Measurements from ENCODE around the gene HDDC2.

The HDDC2 gene

DNA sequence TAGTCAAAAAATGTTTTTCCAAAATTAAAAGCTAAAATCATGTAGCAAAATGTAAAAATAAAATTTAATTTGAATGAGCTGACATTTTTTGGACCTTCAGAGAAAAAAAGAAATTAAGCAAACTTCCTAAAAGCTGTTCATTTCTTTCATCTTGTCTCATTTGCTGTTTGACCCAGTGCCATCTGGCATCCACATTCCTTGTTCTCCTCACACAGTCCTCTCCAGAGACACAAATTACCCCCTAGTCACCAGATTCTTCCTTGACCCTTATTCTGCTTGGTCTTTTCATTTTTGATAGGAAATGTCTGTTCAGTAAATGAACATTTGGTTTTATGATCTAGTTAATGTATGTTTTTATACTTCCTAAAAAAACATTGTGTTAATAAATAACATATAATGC, 55.2 kb downstream of the HDDC2 start:
- Histone ChIP-seq H3K4me1 (ENCODE audit: control insufficient read depth in 1 of 2, insufficient read depth in 1 of 2, low read depth in 1 of 2, low read length in 1 of 2) (no peaks in the 10 kb centered on the region), H3K9me3 (no peaks in the 10 kb centered on the region), H3K4me3 (ENCODE audit: low read depth in 1 of 2, low read length in 1 of 2) (no peak overlapping the region), H3K36me3 (no peaks in the 10 kb centered on the region), H3K27ac (no peak overlapping the region), H3K27me3 (no peaks in the 10 kb centered on the region)
- TF ChIP-seq, protein P1, sequence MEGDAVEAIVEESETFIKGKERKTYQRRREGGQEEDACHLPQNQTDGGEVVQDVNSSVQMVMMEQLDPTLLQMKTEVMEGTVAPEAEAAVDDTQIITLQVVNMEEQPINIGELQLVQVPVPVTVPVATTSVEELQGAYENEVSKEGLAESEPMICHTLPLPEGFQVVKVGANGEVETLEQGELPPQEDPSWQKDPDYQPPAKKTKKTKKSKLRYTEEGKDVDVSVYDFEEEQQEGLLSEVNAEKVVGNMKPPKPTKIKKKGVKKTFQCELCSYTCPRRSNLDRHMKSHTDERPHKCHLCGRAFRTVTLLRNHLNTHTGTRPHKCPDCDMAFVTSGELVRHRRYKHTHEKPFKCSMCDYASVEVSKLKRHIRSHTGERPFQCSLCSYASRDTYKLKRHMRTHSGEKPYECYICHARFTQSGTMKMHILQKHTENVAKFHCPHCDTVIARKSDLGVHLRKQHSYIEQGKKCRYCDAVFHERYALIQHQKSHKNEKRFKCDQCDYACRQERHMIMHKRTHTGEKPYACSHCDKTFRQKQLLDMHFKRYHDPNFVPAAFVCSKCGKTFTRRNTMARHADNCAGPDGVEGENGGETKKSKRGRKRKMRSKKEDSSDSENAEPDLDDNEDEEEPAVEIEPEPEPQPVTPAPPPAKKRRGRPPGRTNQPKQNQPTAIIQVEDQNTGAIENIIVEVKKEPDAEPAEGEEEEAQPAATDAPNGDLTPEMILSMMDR (IDR thresholded peaks at IDR 0.05) = no peak

DNA sequence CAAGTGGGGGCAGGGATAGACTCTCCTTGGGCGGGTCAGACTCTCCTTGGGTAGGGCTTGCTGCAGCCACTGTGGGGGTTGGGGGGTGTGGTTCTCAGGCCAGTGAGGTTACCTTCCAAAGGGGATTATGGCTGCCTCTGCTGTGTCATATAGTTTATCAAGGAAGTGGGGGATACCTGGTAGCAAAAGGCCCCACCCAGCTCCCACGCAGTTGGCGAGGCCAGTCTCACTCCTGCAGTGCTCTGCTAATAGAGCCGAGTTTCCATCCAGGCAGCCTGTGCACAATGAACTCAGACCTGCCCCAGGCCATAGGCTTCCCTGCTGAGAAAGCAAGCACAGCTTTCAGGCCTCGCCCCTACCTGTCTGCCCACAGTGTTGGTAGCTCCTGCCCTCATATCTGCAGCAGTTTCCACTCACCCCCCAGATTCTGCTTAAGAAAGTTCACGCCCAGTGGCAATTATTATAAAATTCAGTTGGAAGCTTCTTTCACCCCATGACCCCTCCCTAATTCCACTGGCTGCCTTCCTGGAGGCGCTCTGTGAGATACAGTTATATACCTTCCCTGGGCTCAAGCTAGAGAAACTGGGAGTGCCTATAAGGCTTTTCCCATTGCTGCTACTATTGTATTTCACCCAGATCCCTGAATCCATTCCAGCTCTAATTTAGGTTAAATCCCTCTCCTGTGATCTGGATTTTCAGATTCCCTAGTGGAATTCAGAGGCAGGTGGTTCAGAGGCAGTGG, 56.1 kb downstream of the HDDC2 start:
- no peaks in the 10 kb centered on the region for H3K9me3 ChIP-seq
- H3K4me3 ChIP-seq (ENCODE audit: low read depth in 1 of 2, low read length in 1 of 2) = no peak overlapping the region
- no peaks in the 10 kb centered on the region for H3K4me1 ChIP-seq (ENCODE audit: control insufficient read depth in 1 of 2, insufficient read depth in 1 of 2, low read depth in 1 of 2, low read length in 1 of 2)
- H3K27ac ChIP-seq = no peak overlapping the region
- TF ChIP-seq, protein P1 (IDR thresholded peaks at IDR 0.05) = no peak
- H3K36me3 ChIP-seq = no peaks in the 10 kb centered on the region
- H3K27me3 ChIP-seq = no peaks in the 10 kb centered on the region

DNA sequence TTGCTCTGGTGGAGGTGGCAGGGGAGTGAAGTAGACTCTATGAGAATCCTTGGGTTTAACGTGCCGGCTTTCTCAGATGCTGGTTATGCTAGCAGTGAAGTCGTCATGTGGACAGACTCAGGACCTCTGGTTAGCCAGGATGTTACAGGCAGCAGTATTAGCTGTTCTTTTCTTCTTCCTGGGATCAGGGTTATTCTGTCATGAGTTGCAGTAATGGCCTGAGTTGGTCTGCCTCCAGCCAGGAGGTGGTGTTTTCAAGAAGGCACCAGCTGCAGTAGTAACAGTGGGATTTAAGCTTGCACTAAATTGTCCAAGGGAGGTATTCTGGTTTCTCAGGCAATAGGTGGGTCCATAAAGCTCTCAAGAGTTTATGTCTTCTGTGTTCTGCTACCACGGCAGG, 56.7 kb downstream of the HDDC2 start:
- H3K9me3 ChIP-seq = no peaks in the 10 kb centered on the region
- no peaks in the 10 kb centered on the region for H3K36me3 ChIP-seq
- no peak overlapping the region for H3K27ac ChIP-seq
- no peaks in the 10 kb centered on the region for H3K4me1 ChIP-seq (ENCODE audit: control insufficient read depth in 1 of 2, insufficient read depth in 1 of 2, low read depth in 1 of 2, low read length in 1 of 2)
- TF ChIP-seq, protein P1 (IDR thresholded peaks at IDR 0.05) = no peak
- no peaks in the 10 kb centered on the region for H3K27me3 ChIP-seq
- no peak overlapping the region for H3K4me3 ChIP-seq (ENCODE audit: low read depth in 1 of 2, low read length in 1 of 2)

DNA sequence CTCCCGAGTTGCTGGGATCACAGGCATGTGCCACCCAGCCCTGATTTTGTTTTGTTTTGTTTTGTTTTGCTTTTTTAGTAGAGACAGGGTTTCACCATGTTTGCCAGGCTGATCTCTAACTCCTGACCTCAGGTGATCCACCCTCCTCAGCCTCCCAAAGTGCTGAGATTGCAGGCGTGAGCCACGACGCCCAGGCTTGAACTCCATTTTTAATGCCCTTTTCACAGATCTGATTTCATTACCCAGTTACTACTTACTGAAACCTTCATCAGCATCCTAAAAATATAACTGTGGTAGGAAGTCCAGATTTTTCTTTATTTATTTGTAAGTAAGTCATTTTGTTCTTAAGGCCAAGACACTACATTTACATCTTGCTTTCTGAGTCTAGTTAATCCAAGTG, 64.0 kb downstream of the HDDC2 start:
- no peak overlapping the region for H3K27ac ChIP-seq

DNA sequence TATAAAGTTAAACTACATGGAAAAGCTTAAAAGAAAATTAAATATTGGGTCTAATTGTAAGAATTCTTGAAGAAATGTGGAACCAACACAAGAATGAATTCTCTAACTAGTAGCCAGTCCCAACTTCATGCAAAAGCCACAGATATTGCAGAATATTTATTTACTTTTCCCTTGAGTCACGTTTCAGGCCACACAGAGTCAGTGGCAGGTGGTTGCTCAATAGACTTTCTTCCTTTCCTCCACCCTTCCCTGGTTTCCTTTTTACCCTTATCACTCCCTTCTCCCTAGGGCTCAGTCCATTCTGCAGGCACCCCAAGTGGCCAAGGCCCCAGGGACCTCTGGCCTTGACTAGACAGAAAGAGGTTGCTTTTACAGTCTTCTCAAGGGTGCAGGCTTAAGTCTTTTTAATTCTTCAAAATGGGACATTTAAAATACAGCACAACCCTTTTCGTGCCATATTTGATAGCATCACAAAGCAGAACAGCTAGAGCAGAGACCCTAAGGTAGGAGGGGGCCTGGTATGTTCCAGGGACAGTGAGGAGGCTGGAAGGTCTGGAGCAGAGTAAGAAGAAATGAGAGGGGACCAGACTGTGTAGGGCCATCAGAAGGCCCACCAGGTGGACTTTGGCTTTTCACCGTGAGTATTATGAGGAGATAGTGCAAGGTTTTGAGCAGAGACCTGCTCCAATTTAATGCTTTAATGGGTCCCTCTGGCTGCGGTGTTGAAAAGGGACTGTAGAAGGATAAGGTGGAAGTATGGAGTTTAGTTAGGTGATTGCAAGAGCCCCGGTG, 65.0 kb downstream of the HDDC2 start:
- no peaks in the 10 kb centered on the region for H3K4me1 ChIP-seq (ENCODE audit: control insufficient read depth in 1 of 2, insufficient read depth in 1 of 2, low read depth in 1 of 2, low read length in 1 of 2)
- TF ChIP-seq, protein P1 (IDR thresholded peaks at IDR 0.05) = no peak
- no peak overlapping the region for H3K4me3 ChIP-seq (ENCODE audit: low read depth in 1 of 2, low read length in 1 of 2)
- H3K9me3 ChIP-seq = no peaks in the 10 kb centered on the region
- no peaks in the 10 kb centered on the region for H3K27me3 ChIP-seq
- H3K36me3 ChIP-seq = no peaks in the 10 kb centered on the region
- no peak overlapping the region for H3K27ac ChIP-seq

More for the DNA sequence above, 64.0 kb downstream of the HDDC2 start:
- Histone ChIP-seq H3K9me3 (no peaks in the 10 kb centered on the region), H3K27me3 (no peaks in the 10 kb centered on the region), H3K4me3 (ENCODE audit: low read depth in 1 of 2, low read length in 1 of 2) (no peak overlapping the region), H3K4me1 (ENCODE audit: control insufficient read depth in 1 of 2, insufficient read depth in 1 of 2, low read depth in 1 of 2, low read length in 1 of 2) (no peaks in the 10 kb centered on the region), H3K36me3 (no peaks in the 10 kb centered on the region)
- TF ChIP-seq, protein P1 (IDR thresholded peaks at IDR 0.05) = no peak
